HL-60 (cell line): ENCODE measurements around the gene ABHD16A.

ENCODE experiments used
- DNase-seq, 2 experiments: peaks; one replicate each; pipeline ENCODE4 v3.0.0-alpha.2; 2010 to 2020; ENCODE audit warnings: low read depth in 1 of 2, low spot score in 1 of 2
- H3K27ac ChIP-seq: fragments of 250-450 bp; sonication (Bioruptor Pico); replicated peaks from 2 replicates; pipeline ENCODE4 v1.5.1; 2020; ENCODE audit warnings: mild to moderate bottlenecking, moderate library complexity
- H3K27me3 ChIP-seq: fragments of 250-450 bp; sonication (Bioruptor Pico); 2 replicates; pipeline ENCODE4 v1.5.1; 2021; ENCODE audit warnings: mild to moderate bottlenecking, moderate library complexity; ENCODE audit not compliant: insufficient read depth, poor library complexity, severe bottlenecking
- H3K4me3 ChIP-seq: replicated peaks from 2 replicates; pipeline ENCODE4 v1.5.1; 2011; ENCODE audit warnings: mild to moderate bottlenecking, control low read depth, low read length; ENCODE audit not compliant: insufficient read depth
- CTCF ChIP-seq: IDR thresholded peaks from one replicate; pipeline ENCODE4 v1.5.1; 2011; ENCODE audit warnings: low read length, control low read depth, inconsistent platforms; ENCODE audit not compliant: insufficient read depth
- GABPA ChIP-seq: IDR thresholded peaks from 2 replicates; pipeline ENCODE4 v1.6.1; 2012; ENCODE audit warnings: low read depth
- POLR2AphosphoS5 ChIP-seq: IDR thresholded peaks from 2 replicates; pipeline ENCODE4 v1.6.1; 2012; ENCODE audit warnings: low read depth
- REST ChIP-seq: IDR thresholded peaks from 2 replicates; pipeline ENCODE4 v1.6.1; 2012; ENCODE audit warnings: low read depth; ENCODE audit not compliant: insufficient replicate concordance
- SPI1 ChIP-seq: IDR thresholded peaks from 2 replicates; pipeline ENCODE4 v1.6.1; 2012; ENCODE audit warnings: low read depth, mild to moderate bottlenecking, borderline replicate concordance

Gene ABHD16A

GRCh38 chr6:31660381-31661261 is 42.5 kb downstream of the ABHD16A start, which contains the start of gene C6orf47:
TSS of gene C6orf47 (minus strand) at chr6:31660778. CDS start at chr6:31659947, 831 bp downstream.
- DNase-seq: peak; percentile 67 to 81
- Histone ChIP-seq H3K27ac (peak within 1 kb of the TSS; percentile 66), H3K4me3 (peak within 1 kb of the TSS; percentile 73), H3K27me3 (no peaks in the 10 kb centered on the region)
- TF ChIP-seq POLR2AphosphoS5 (peak; percentile 79), GABPA (no peak), REST (no peak)

- Histone ChIP-seq H3K27me3 (no peaks in the 10 kb centered on the region), H3K27ac (peak overlapping the region; percentile 66), H3K4me3 (peak overlapping the region; percentile 73)
- peak in 1 of 2 experiments; percentile 59 for DNase-seq
- TF ChIP-seq GABPA (no peak), CTCF (no peak), SPI1 (peak; percentile 60), REST (peak; percentile 91), POLR2AphosphoS5 (no peak)
These were observed 43.3 kb downstream of the ABHD16A start for GRCh38 chr6:31659649-31660380.

- no peaks in the 10 kb centered on the region for H3K27me3 ChIP-seq
- TF ChIP-seq POLR2AphosphoS5: 0 out of 2 replicates have a peak, but pooled peaks have one; percentile 9
- no peak for TF ChIP-seq REST
- peak overlapping the region; percentile 66 for H3K27ac ChIP-seq
- peak overlapping the region; percentile 73 for H3K4me3 ChIP-seq
- DNase-seq: no peak
These were observed 44.0 kb downstream of the ABHD16A start for GRCh38 chr6:31658983-31659648.
